H9 (cell line): Measurements from ENCODE around the gene VARS1. TPM values are rescaled to one million over a fixed set of nuclear protein-coding genes. Genes with fewer than 3 reads are reported as not detected.

ENCODE experiments used
- DNase-seq: peaks from one replicate; pipeline ENCODE4 v3.0.0-alpha.2; 2017
- H2AFZ ChIP-seq: one replicate; pipeline ENCODE4 v1.6.1; 2013; ENCODE audit warnings: mild to moderate bottlenecking, low read length, control low read depth, moderate library complexity
- H2AK5ac ChIP-seq: 2 replicates; pipeline ENCODE4 v1.6.1; 2013; ENCODE audit warnings: low read length, control low read depth, mixed read lengths; ENCODE audit not compliant: insufficient read length
- H2BK120ac ChIP-seq: one replicate; pipeline ENCODE4 v1.6.1; 2013; ENCODE audit warnings: low read depth, mild to moderate bottlenecking, low read length, control low read depth, inconsistent platforms; ENCODE audit not compliant: poor library complexity, severe bottlenecking
- H2BK12ac ChIP-seq: 2 replicates; pipeline ENCODE4 v1.6.1; 2013; ENCODE audit warnings: low read length, control low read depth, mixed read lengths, low read depth; ENCODE audit not compliant: insufficient read length
- H2BK15ac ChIP-seq: 2 replicates; pipeline ENCODE4 v1.6.1; 2013; ENCODE audit warnings: low read depth, low read length, control low read depth
- H2BK20ac ChIP-seq: one replicate; pipeline ENCODE4 v1.6.1; 2013; ENCODE audit warnings: low read depth, mild to moderate bottlenecking, low read length, control low read depth, inconsistent platforms; ENCODE audit not compliant: poor library complexity, severe bottlenecking
- H2BK5ac ChIP-seq: 2 replicates; pipeline ENCODE4 v1.6.1; 2013; ENCODE audit warnings: low read length, control low read depth, mixed read lengths; ENCODE audit not compliant: insufficient read length
- H3K14ac ChIP-seq: 2 replicates; pipeline ENCODE4 v1.6.1; 2013; ENCODE audit warnings: low read length, control low read depth; ENCODE audit not compliant: insufficient read depth
- H3K18ac ChIP-seq: 2 replicates; pipeline ENCODE4 v1.6.1; 2013; ENCODE audit warnings: low read depth, mild to moderate bottlenecking, mixed read lengths, low read length, control low read depth; ENCODE audit not compliant: insufficient read length
- H3K23ac ChIP-seq: 2 replicates; pipeline ENCODE4 v1.6.1; 2013; ENCODE audit warnings: low read length, control low read depth, mixed read lengths, low read depth; ENCODE audit not compliant: insufficient read length
- H3K23me2 ChIP-seq: 2 replicates; pipeline ENCODE4 v1.6.1; 2013; ENCODE audit warnings: low read depth, mild to moderate bottlenecking, mixed read lengths, low read length, control low read depth; ENCODE audit not compliant: insufficient read length, poor library complexity, severe bottlenecking
- H3K27ac ChIP-seq: 2 replicates; pipeline ENCODE4 v1.5.1; 2013; ENCODE audit warnings: low read length, control low read depth, mixed read lengths, low read depth; ENCODE audit not compliant: insufficient read length
- H3K27me3 ChIP-seq: 2 replicates; pipeline ENCODE4 v1.6.1; 2013; ENCODE audit warnings: low read length, control low read depth, inconsistent platforms; ENCODE audit not compliant: insufficient read depth
- H3K4ac ChIP-seq: 2 replicates; pipeline ENCODE4 v1.6.1; 2013; ENCODE audit warnings: low read depth, mild to moderate bottlenecking, control low read depth, inconsistent platforms, low read length, moderate library complexity
- H3K4me1 ChIP-seq: 2 replicates; pipeline ENCODE4 v1.6.1; 2013; ENCODE audit warnings: low read length, control low read depth, inconsistent platforms; ENCODE audit not compliant: insufficient read depth
- H3K4me2 ChIP-seq: 2 replicates; pipeline ENCODE4 v1.6.1; 2013; ENCODE audit warnings: low read length, control low read depth, mixed read lengths; ENCODE audit not compliant: insufficient read length, insufficient read depth
- H3K56ac ChIP-seq: 2 replicates; pipeline ENCODE4 v1.6.1; 2013; ENCODE audit warnings: low read depth, mild to moderate bottlenecking, mixed read lengths, low read length, control low read depth; ENCODE audit not compliant: insufficient read length
- H3K79me1 ChIP-seq: 2 replicates; pipeline ENCODE4 v1.6.1; 2013; ENCODE audit warnings: low read depth, mild to moderate bottlenecking, moderate library complexity, low read length, control low read depth, inconsistent platforms; ENCODE audit not compliant: insufficient read depth, poor library complexity, severe bottlenecking
- H3K79me2 ChIP-seq: 2 replicates; pipeline ENCODE4 v1.6.1; 2013; ENCODE audit warnings: low read length, control low read depth, inconsistent platforms; ENCODE audit not compliant: insufficient read depth
- H3K9ac ChIP-seq: 2 replicates; pipeline ENCODE4 v1.6.1; 2013; ENCODE audit warnings: low read length, control low read depth, mixed read lengths; ENCODE audit not compliant: insufficient read length; ENCODE audit errors: extremely low read depth
- H3K9me3 ChIP-seq: one replicate; pipeline ENCODE4 v1.6.1; 2013; ENCODE audit warnings: low read depth, low read length, inconsistent platforms; ENCODE audit not compliant: control insufficient read depth
- H3T11ph ChIP-seq: one replicate; pipeline ENCODE4 v1.6.1; 2013; ENCODE audit warnings: mild to moderate bottlenecking, low read length, control low read depth, inconsistent platforms
- H4K20me1 ChIP-seq: one replicate; pipeline ENCODE4 v1.6.1; 2013; ENCODE audit not compliant: control insufficient read depth, insufficient read length, insufficient read depth
- H4K5ac ChIP-seq: 2 replicates; pipeline ENCODE4 v1.6.1; 2013; ENCODE audit warnings: low read depth, mild to moderate bottlenecking, mixed read lengths, low read length, control low read depth; ENCODE audit not compliant: insufficient read length
- H4K8ac ChIP-seq: replicated peaks from 2 replicates; pipeline ENCODE4 v1.6.1; 2013; ENCODE audit warnings: low read length, control low read depth, mixed read lengths, low read depth; ENCODE audit not compliant: insufficient read length
- H4K91ac ChIP-seq: 2 replicates; pipeline ENCODE4 v1.6.1; 2013; ENCODE audit warnings: low read depth, mild to moderate bottlenecking, moderate library complexity, mixed read lengths, low read length, control low read depth; ENCODE audit not compliant: insufficient read length
- H3K27ac Mint-ChIP-seq, 3 experiments: 2 replicates in 2 of 3; 3 replicates in 1 of 3; pipeline ENCODE4 v1.8.0; 2020 to 2021; ENCODE audit warnings: mixed read lengths in 3 of 3, mild to moderate bottlenecking in 1 of 3, moderate library complexity in 1 of 3
- H3K27me3 Mint-ChIP-seq: 2 replicates; pipeline ENCODE4 v1.8.0; 2021; ENCODE audit warnings: low read depth, mild to moderate bottlenecking, moderate library complexity, mixed read lengths
- H3K36me3 Mint-ChIP-seq, 3 experiments: 2 replicates in 2 of 3; 3 replicates in 1 of 3; pipeline ENCODE4 v1.8.0; 2020 to 2021; ENCODE audit warnings: low read depth in 3 of 3, mixed read lengths in 3 of 3; ENCODE audit not compliant: insufficient read depth in 1 of 3
- H3K4me1 Mint-ChIP-seq, 2 experiments: 2 replicates each; pipeline ENCODE4 v1.8.0; 2020; ENCODE audit warnings: mixed read lengths in 2 of 2
- H3K4me3 Mint-ChIP-seq, 2 experiments: 2 replicates in 1 of 2; 3 replicates in 1 of 2; pipeline ENCODE4 v1.8.0; 2020 to 2021; ENCODE audit warnings: mild to moderate bottlenecking in 2 of 2, mixed read lengths in 2 of 2, moderate library complexity in 1 of 2
- H3K9me3 Mint-ChIP-seq, 2 experiments: 2 replicates in 1 of 2; 3 replicates in 1 of 2; pipeline ENCODE4 v1.8.0; 2020; ENCODE audit warnings: mild to moderate bottlenecking in 2 of 2, mixed read lengths in 2 of 2, moderate library complexity in 1 of 2
- WGBS: extraction: QIAGEN DNeasy Blood & Tissue Kit; methylation state at CpG from one replicate; pipeline ENCODE4 v1.1.7; 2013; ENCODE audit warnings: missing lambda C conversion rate, low lambda C conversion rate, mixed read lengths; ENCODE audit not compliant: insufficient read length; ENCODE audit errors: extremely low coverage; 5-methylcytosine and 5-hydroxymethylcytosine counted together
- total RNA-seq: library from RNA; stranded (reverse); gene quantifications from 2 replicates; pipeline ENCODE4 v1.2.1, GENCODE V29; 2021
- TF ChIP-seq, protein P1 (sequence below): fragments of 200-600 bp; sonication (generic); conservative IDR thresholded peaks from 3 replicates; pipeline ENCODE4 v1.8.0; 2021; ENCODE audit warnings: antibody characterized with exemption, mild to moderate bottlenecking

The VARS1 gene
- total RNA-seq, 1 experiment from 2014 or later: 154 TPM

- peak overlapping the region; percentile 98 to 100 for H3K4me3 Mint-ChIP-seq
- Histone ChIP-seq H3T11ph (no peak overlapping the region), H2BK5ac (no peak overlapping the region), H3K79me1 (peaks cover 3% of the 10 kb centered on the region), H3K4me2 (peak overlapping the region; percentile 90), H3K4me1 (no peaks in the 10 kb centered on the region), H3K18ac (no peak overlapping the region), H2BK20ac (no peak overlapping the region), H3K9ac (peak overlapping the region; percentile 93), H2BK12ac (no peak overlapping the region), H3K23ac (no peak overlapping the region), H3K14ac (no peak overlapping the region), H4K20me1 (peaks cover 2% of the 10 kb centered on the region), H2BK120ac (no peak overlapping the region), H3K56ac (no peak overlapping the region), H3K79me2 (peaks cover 21% of the 10 kb centered on the region; the same call in 1 of the 2 replicates), H3K23me2 (peaks cover 27% of the 10 kb centered on the region), H2BK15ac (no peak overlapping the region), H4K91ac (no peak overlapping the region), H4K8ac (no peak overlapping the region), H2AFZ (no peak overlapping the region), H3K27ac (peak overlapping the region; percentile 3), H2AK5ac (no peak overlapping the region), H3K4ac (no peak overlapping the region), H3K9me3 (no peaks in the 10 kb centered on the region), H4K5ac (no peak overlapping the region), H3K27me3 (no peaks in the 10 kb centered on the region)
- H3K36me3 Mint-ChIP-seq: peaks cover 57 to 61% (median 61%) of the 10 kb centered on the region in 3 experiments
- peak overlapping the region; percentile 63 to 99 (median 91) for H3K27ac Mint-ChIP-seq
- peaks cover 13 to 23% of the 10 kb centered on the region in 2 experiments for H3K4me1 Mint-ChIP-seq
- peaks cover 0 to 6% of the 10 kb centered on the region in 2 experiments; a peak in 2 of 5 replicates for H3K9me3 Mint-ChIP-seq
- no peak for DNase-seq
- WGBS: no CpG with 5 or more reads among the region's 14 CpGs
- TF ChIP-seq, protein P1, sequence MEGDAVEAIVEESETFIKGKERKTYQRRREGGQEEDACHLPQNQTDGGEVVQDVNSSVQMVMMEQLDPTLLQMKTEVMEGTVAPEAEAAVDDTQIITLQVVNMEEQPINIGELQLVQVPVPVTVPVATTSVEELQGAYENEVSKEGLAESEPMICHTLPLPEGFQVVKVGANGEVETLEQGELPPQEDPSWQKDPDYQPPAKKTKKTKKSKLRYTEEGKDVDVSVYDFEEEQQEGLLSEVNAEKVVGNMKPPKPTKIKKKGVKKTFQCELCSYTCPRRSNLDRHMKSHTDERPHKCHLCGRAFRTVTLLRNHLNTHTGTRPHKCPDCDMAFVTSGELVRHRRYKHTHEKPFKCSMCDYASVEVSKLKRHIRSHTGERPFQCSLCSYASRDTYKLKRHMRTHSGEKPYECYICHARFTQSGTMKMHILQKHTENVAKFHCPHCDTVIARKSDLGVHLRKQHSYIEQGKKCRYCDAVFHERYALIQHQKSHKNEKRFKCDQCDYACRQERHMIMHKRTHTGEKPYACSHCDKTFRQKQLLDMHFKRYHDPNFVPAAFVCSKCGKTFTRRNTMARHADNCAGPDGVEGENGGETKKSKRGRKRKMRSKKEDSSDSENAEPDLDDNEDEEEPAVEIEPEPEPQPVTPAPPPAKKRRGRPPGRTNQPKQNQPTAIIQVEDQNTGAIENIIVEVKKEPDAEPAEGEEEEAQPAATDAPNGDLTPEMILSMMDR: no peak
- no peaks in the 10 kb centered on the region for H3K27me3 Mint-ChIP-seq
These were observed 40.5 kb upstream of the VARS1 start for GRCh38 chr6:31836047-31836473.
